ENCODE results near the gene LRRC41. TPM values are rescaled to one million over a fixed set of nuclear protein-coding genes. Genes with fewer than 3 reads are reported as not detected.

Gene LRRC41
- total RNA-seq, 1 donor from 2014 or later = 100 TPM

DNA sequence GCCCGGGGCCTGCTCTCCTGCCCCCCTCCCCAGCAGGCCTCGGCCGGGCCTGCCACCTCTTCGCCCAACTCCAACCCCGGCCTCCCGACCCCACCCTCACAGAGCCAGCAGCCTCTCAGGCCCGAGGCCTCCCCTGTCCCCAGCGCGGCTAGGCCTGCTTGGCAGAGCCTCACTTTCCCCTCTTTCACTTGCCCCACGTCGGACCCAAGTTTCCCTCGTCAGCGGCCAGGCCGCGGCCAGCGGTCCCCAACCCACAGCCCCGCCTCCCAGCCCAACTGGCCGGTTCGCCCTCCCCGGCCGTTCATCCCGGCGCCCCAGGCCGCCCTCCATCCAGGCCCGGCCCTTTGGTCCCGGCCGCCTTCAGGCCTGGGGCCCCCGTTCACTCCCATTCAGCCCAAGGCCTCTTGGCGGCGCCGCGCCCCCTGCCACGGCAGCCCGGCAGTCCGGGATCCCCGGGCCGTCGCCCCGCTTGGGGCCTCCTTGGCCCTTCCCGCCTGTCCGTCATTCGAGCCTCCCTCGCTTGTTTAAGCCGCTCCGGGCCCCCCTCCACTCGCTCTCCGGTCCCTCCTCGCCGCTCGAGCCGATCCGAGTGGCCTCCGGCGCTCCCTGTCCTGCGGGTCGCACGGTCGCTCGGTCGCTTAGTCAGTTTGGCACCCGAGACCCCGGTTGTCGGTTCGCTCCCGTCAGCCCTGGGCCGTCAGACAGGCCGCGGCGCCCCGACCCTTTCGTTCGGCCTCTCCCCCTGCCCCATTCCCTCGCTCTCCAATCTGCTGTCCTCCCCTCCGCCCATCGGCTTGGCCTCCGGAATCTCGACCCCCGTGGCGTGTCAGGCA is 1.4 kb downstream of the LRRC41 start:
- Mint-ChIP-seq H3K27ac (peak overlapping the region; percentile 100), H3K9me3 (ENCODE audit: low read depth) (no peaks in the 10 kb centered on the region), H3K4me1 (ENCODE audit: low read depth) (peaks cover 22% of the 10 kb centered on the region), H3K27me3 (no peaks in the 10 kb centered on the region), H3K36me3 (ENCODE audit: insufficient read depth) (peaks cover 8% of the 10 kb centered on the region), H3K4me3 (ENCODE audit: low read depth) (peak overlapping the region; percentile 99)
- TF ChIP-seq, protein P1, sequence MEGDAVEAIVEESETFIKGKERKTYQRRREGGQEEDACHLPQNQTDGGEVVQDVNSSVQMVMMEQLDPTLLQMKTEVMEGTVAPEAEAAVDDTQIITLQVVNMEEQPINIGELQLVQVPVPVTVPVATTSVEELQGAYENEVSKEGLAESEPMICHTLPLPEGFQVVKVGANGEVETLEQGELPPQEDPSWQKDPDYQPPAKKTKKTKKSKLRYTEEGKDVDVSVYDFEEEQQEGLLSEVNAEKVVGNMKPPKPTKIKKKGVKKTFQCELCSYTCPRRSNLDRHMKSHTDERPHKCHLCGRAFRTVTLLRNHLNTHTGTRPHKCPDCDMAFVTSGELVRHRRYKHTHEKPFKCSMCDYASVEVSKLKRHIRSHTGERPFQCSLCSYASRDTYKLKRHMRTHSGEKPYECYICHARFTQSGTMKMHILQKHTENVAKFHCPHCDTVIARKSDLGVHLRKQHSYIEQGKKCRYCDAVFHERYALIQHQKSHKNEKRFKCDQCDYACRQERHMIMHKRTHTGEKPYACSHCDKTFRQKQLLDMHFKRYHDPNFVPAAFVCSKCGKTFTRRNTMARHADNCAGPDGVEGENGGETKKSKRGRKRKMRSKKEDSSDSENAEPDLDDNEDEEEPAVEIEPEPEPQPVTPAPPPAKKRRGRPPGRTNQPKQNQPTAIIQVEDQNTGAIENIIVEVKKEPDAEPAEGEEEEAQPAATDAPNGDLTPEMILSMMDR (IDR thresholded peaks at IDR 0.05; ENCODE audit: unreplicated experiment) = peak; percentile 42
- peak; percentile 55 for DNase-seq (ENCODE audit: low spot score, unreplicated experiment)

- TF ChIP-seq, protein P1 (IDR thresholded peaks at IDR 0.05; ENCODE audit: unreplicated experiment) = no peak
- H3K27me3 Mint-ChIP-seq = no peaks in the 10 kb centered on the region
- no peak for DNase-seq (ENCODE audit: low spot score, unreplicated experiment)
- no peaks in the 10 kb centered on the region for H3K9me3 Mint-ChIP-seq (ENCODE audit: low read depth)
- peak overlapping the region; percentile 100 for H3K27ac Mint-ChIP-seq
- peaks cover 22% of the 10 kb centered on the region for H3K4me1 Mint-ChIP-seq (ENCODE audit: low read depth)
- H3K36me3 Mint-ChIP-seq (ENCODE audit: insufficient read depth) = peaks cover 13% of the 10 kb centered on the region
- peak overlapping the region; percentile 99 for H3K4me3 Mint-ChIP-seq (ENCODE audit: low read depth)
Measured at GRCh38 chr1:46301406-46301807, 2.0 kb downstream of the LRRC41 start.

- Mint-ChIP-seq H3K4me1 (ENCODE audit: low read depth) (peaks cover 20% of the 10 kb centered on the region), H3K4me3 (ENCODE audit: low read depth) (peak overlapping the region; percentile 99), H3K9me3 (ENCODE audit: low read depth) (no peaks in the 10 kb centered on the region), H3K36me3 (ENCODE audit: insufficient read depth) (peaks cover 17% of the 10 kb centered on the region), H3K27ac (peak overlapping the region; percentile 100), H3K27me3 (no peaks in the 10 kb centered on the region)
- TF ChIP-seq, protein P1 (IDR thresholded peaks at IDR 0.05; ENCODE audit: unreplicated experiment) = no peak
- DNase-seq (ENCODE audit: low spot score, unreplicated experiment) = no peak
Measured at GRCh38 chr1:46300673-46301405, 2.6 kb downstream of the LRRC41 start.

DNA sequence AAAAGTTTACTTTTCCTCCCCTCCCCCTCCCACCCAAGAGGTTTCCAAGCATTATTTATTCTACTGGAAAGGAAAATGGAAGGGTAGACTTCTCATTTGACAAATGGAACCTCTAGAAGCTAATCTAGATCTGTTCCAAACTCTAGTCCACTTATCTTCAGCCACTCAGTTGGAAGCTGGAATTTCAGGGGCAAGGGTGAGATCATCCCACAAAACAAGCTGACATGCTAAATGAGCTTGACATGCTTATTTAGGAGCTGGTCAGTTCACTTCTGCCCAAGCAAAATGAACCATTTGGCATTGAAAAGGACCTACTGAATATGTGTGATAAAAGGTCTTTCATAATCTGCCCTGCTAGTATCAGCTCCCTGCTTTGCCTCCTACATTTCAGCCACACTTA is 5.0 kb downstream of the LRRC41 start:
- H3K4me3 Mint-ChIP-seq (ENCODE audit: low read depth) = no peak overlapping the region

GRCh38 chr1:46295306-46295705 is 8.1 kb downstream of the LRRC41 start:
- TF ChIP-seq, protein P1 (IDR thresholded peaks at IDR 0.05; ENCODE audit: unreplicated experiment) = no peak
- peaks cover 22% of the 10 kb centered on the region for H3K36me3 Mint-ChIP-seq (ENCODE audit: insufficient read depth)

More for the DNA sequence above, 5.0 kb downstream of the LRRC41 start:
- Mint-ChIP-seq H3K36me3 (ENCODE audit: insufficient read depth) (peaks cover 20% of the 10 kb centered on the region), H3K27ac (peak overlapping the region; percentile 63), H3K9me3 (ENCODE audit: low read depth) (no peaks in the 10 kb centered on the region), H3K27me3 (no peaks in the 10 kb centered on the region), H3K4me1 (ENCODE audit: low read depth) (peaks cover 17% of the 10 kb centered on the region)
- TF ChIP-seq, protein P1 (IDR thresholded peaks at IDR 0.05; ENCODE audit: unreplicated experiment) = no peak
- no peak for DNase-seq (ENCODE audit: low spot score, unreplicated experiment)

More at GRCh38 chr1:46295306-46295705, 8.1 kb downstream of the LRRC41 start:
- no peaks in the 10 kb centered on the region for H3K27me3 Mint-ChIP-seq
- no peak overlapping the region for H3K27ac Mint-ChIP-seq
- peaks cover 4% of the 10 kb centered on the region for H3K4me1 Mint-ChIP-seq (ENCODE audit: low read depth)
- H3K4me3 Mint-ChIP-seq (ENCODE audit: low read depth) = no peak overlapping the region
- DNase-seq (ENCODE audit: low spot score, unreplicated experiment) = no peak
- no peaks in the 10 kb centered on the region for H3K9me3 Mint-ChIP-seq (ENCODE audit: low read depth)
